HCT116 (cell line): ENCODE measurements around the gene FERMT2.

Experiments used
- CTCF ChIP-seq, 3 experiments: fragments of 200-600 bp in 1 of 3; sonication (generic) in 1 of 3; IDR thresholded peaks in 2 of 3; conservative IDR thresholded peaks in 1 of 3; 2 replicates each; pipeline ENCODE4 v1.5.1; 2012 to 2017; ENCODE audit warnings: low read depth in 2 of 3, low read length in 2 of 3, antibody characterized with exemption in 1 of 3, borderline replicate concordance in 1 of 3, control low read depth in 1 of 3, mild to moderate bottlenecking in 1 of 3, mixed read lengths in 1 of 3, mixed run types in 1 of 3, moderate library complexity in 1 of 3; ENCODE audit not compliant: insufficient read depth in 1 of 3
- EZH2 ChIP-seq: fragments of 200-600 bp; sonication (generic); IDR thresholded peaks from 2 replicates; pipeline ENCODE4 v1.6.1; 2017; ENCODE audit warnings: antibody characterized with exemption, mixed run types
- EZH2phosphoT487 ChIP-seq: fragments of 200-600 bp; IDR thresholded peaks from 2 replicates; pipeline ENCODE4 v1.6.1; 2018; ENCODE audit warnings: antibody characterized with exemption, borderline replicate concordance
- JUND ChIP-seq: IDR thresholded peaks from 2 replicates; pipeline ENCODE4 v1.6.1; 2012
- POLR2A ChIP-seq: IDR thresholded peaks from 2 replicates; pipeline ENCODE4 v1.7.0; 2011; ENCODE audit warnings: borderline replicate concordance; ENCODE audit not compliant: insufficient read depth, insufficient read length; ENCODE audit errors: extremely low read depth
- SP1 ChIP-seq: IDR thresholded peaks from 2 replicates; pipeline ENCODE4 v1.6.1; 2012; ENCODE audit warnings: low read depth

DNA sequence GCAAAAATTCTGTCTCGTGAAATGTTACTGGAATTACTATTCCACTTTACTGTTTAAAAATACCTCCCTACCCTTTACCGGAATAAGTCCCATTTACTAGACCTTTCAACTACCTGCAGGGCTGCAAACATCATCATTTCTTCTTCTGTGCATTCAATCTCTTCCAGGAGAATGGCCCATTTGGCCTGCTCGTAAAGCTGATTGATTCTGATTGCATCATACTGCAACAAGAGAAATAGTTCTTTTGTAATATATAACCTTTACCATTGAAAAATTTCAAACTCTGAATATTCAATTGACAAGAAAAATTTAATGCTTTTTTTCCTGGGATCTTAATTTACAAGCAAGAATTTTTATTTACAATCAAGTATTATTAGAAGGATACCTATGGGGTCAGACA, 72.4 kb downstream of the FERMT2 start:
- no peak for TF ChIP-seq EZH2
- TF ChIP-seq CTCF (IDR thresholded peaks at IDR 0.05 in 2 of 3, conservative IDR thresholded peaks at IDR 0.05 in 1 of 3; ENCODE audit: borderline replicate concordance in 1 of 3, insufficient read depth in 1 of 3, low read depth in 2 of 3, low read length in 2 of 3), result no peak
- TF ChIP-seq POLR2A, result no peak
- no peak for TF ChIP-seq JUND
- no peak for TF ChIP-seq EZH2phosphoT487
- TF ChIP-seq SP1, result no peak
